ENCODE data around the gene LENG8.
"Not testable (repeated sequence)": the region's sequence is repeated elsewhere in the genome, so short reads cannot be mapped to it uniquely, and the experiment has no call there.

GRCh38 chr19:54508487-54508886, 59.5 kb downstream of the LENG8 start:
- TF ChIP-seq CTCF (IDR thresholded peaks at IDR 0.05; ENCODE audit: control extremely low read depth in 1 of 3, insufficient read depth in 1 of 3, low read depth in 1 of 3, low read length in 3 of 3); TBP (IDR thresholded peaks at IDR 0.05; ENCODE audit: low read depth, low read length); ASH2L (IDR thresholded peaks at IDR 0.05; ENCODE audit: low read length): not testable (repeated sequence)

Measured in H1 (cell line).